T-helper 1 cell treated with Interleukin-12 subunit alpha and Interleukin-12 subunit beta and Interleukin-4 antibody, amounts not matched to agents 30 μg/mL and 1 μg/mL, for 36 hours (primary cell): ENCODE data around the gene MAPK8.

Experiments
- H3K27ac Mint-ChIP-seq: one replicate; pipeline ENCODE4 v1.8.0; 2021; ENCODE audit warnings: mild to moderate bottlenecking, mixed read lengths
- H3K27me3 Mint-ChIP-seq: one replicate; pipeline ENCODE4 v1.8.0; 2021; ENCODE audit warnings: low read depth, mixed read lengths
- H3K36me3 Mint-ChIP-seq: one replicate; pipeline ENCODE4 v1.8.0; 2021; ENCODE audit warnings: low read depth, mixed read lengths
- H3K4me1 Mint-ChIP-seq: one replicate; pipeline ENCODE4 v1.8.0; 2021; ENCODE audit warnings: low read depth, mixed read lengths
- H3K4me3 Mint-ChIP-seq: one replicate; pipeline ENCODE4 v1.8.0; 2021; ENCODE audit warnings: mild to moderate bottlenecking, moderate library complexity, mixed read lengths
- H3K9me3 Mint-ChIP-seq: one replicate; pipeline ENCODE4 v1.8.0; 2021; ENCODE audit warnings: mixed read lengths

Gene MAPK8

DNA sequence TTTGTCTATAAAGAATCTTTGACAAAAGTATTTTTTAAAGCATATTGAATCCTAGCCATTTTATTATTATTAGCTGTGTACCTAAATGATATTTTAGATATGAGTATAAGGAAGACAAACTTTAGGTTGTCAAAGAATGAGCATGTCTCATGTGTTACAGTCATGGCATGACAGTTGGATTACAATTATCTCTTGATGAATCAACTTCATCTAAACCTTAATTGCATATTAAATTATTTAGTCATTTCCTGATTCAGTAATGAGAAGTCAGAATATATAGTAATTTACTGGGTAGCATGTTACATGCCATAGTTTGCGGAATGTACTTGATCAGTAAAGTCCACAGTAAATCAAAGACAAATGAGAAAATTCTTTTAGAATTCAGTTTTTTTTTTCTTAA lies 59.2 kb downstream of the MAPK8 start:
- Mint-ChIP-seq H3K36me3 (no peaks in the 10 kb centered on the region), H3K4me3 (no peak overlapping the region), H3K9me3 (no peaks in the 10 kb centered on the region), H3K4me1 (peaks cover 1% of the 10 kb centered on the region), H3K27ac (no peak overlapping the region), H3K27me3 (no peaks in the 10 kb centered on the region)

DNA sequence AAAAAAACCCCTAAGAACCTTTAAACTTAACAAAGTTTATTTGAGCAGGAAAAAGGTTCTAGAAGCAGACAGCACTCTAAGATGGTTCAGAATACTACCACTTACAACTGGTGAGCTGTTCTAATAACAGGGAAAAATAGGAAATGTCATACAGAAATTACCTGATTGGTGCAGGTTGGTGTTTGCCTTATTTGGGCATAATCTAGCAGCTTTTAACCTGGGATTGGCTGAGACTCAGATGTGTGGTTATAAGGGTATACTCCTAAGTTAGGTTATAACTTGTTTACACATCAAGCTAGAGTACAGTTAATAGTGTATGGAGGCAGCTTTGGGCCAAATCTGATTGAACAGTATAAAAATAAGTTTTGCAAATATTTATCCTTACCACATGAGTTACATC lies 59.8 kb downstream of the MAPK8 start:
- Mint-ChIP-seq H3K4me1 (peaks cover 1% of the 10 kb centered on the region), H3K27ac (no peak overlapping the region), H3K9me3 (no peaks in the 10 kb centered on the region), H3K36me3 (no peaks in the 10 kb centered on the region), H3K27me3 (no peaks in the 10 kb centered on the region), H3K4me3 (no peak overlapping the region)

DNA sequence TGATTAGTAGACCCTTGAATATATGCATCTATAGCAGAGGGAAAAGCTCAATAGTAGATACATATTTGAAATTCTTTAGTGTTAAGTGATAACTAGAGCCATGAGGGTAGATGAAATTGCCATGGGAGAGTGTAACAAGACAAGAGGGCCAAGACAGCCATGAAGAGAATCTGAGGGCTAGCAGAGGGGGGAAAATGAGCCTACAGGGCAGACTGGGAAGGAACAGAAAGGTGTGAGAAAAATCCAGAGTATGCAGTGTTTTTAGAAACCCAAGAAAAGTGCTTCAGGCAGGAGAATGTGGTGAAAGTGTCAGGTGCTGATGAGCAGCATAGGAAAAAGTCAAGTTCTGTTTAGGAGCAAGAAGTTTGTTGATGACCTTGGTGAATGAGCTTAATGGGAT lies 63.0 kb downstream of the MAPK8 start:
- peaks cover 10% of the 10 kb centered on the region for H3K9me3 Mint-ChIP-seq

DNA sequence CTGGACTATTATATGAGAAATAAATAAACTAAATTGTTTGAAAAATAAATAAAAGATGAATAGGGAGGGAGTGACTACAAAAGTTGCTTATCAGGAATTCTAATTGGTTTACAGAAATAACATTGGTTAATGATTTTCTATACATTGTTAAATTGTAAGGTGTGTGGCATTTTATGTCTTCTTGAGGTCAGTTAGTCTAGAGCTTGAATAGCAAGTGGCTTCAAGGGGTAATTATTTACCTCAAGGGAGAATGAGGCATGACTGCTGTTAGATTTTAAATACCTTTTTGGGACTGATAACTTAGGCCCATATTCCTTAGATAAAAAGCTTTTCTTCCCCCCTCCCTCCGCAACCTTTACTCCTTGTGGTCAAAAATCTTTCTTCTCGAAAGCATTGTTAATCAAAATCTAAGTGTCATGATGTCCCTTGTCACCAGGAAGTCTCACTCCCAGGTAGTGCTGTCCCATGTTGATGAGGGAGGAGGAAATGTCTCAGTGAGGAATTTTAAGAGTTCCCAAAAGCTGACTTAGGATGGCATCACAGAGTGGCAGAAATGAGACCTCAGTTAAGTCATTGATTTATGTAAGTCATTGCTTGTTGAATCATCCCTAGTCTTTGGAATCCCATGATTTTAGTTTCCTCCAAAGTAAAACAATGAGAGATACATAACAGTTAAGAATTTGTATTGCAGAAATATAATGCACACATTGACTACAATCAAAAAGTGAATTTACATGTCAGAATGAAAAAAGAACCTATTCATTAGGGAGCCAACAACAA lies 71.5 kb downstream of the MAPK8 start:
- H3K27me3 Mint-ChIP-seq, result peaks cover 3% of the 10 kb centered on the region
- no peaks in the 10 kb centered on the region for H3K36me3 Mint-ChIP-seq

More for the DNA sequence above, 63.0 kb downstream of the MAPK8 start:
- no peaks in the 10 kb centered on the region for H3K4me1 Mint-ChIP-seq
- H3K27ac Mint-ChIP-seq, result no peak overlapping the region
- no peak overlapping the region for H3K4me3 Mint-ChIP-seq
- peaks cover 3% of the 10 kb centered on the region for H3K27me3 Mint-ChIP-seq
- H3K36me3 Mint-ChIP-seq, result no peaks in the 10 kb centered on the region

DNA sequence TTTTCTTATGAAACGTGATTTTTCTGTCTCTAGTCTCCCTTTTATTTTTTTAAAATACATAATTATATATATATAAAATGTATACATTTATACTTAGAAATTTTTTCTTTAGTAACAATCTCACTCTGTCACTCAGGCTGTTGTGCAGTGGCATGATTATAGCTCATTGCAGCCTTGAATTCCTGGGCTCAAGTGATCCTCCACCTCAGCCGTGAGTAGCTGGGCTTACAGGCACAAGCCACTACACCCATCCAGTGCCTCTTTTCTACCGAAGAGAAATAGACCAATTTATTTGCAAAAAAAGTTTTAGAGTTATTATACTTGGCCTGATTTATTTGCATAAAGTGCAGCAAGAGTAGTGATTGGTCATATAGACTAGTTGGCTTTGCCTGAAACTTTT lies 72.2 kb downstream of the MAPK8 start:
- Mint-ChIP-seq H3K27me3 (peaks cover 3% of the 10 kb centered on the region), H3K9me3 (peaks cover 19% of the 10 kb centered on the region), H3K4me3 (no peak overlapping the region), H3K4me1 (no peaks in the 10 kb centered on the region), H3K36me3 (no peaks in the 10 kb centered on the region), H3K27ac (no peak overlapping the region)

More for the DNA sequence above, 71.5 kb downstream of the MAPK8 start:
- H3K4me1 Mint-ChIP-seq, result no peaks in the 10 kb centered on the region
- no peak overlapping the region for H3K4me3 Mint-ChIP-seq
- no peak overlapping the region for H3K27ac Mint-ChIP-seq
- peaks cover 19% of the 10 kb centered on the region for H3K9me3 Mint-ChIP-seq

DNA sequence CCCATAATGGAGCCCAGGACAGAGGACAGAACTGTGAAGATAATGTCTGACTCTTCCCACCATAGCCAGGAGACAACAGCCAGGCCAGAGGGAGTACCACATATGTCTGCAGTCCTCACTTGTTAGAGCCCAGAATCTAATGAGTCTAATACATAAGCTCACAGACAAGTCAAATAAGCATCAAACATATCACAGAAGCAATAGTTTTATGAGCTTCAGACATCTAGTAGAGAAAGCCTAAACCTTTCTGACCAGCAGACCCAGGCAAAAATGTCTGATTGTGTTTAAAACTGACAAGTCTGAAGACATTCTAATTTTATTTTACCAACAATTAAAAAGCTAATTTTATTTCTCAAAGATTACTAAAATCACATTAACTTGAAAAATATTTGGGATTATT lies 75.5 kb downstream of the MAPK8 start:
- Mint-ChIP-seq H3K27me3 (no peaks in the 10 kb centered on the region), H3K9me3 (peaks cover 4% of the 10 kb centered on the region), H3K27ac (no peak overlapping the region), H3K4me3 (no peak overlapping the region), H3K4me1 (no peaks in the 10 kb centered on the region), H3K36me3 (no peaks in the 10 kb centered on the region)

DNA sequence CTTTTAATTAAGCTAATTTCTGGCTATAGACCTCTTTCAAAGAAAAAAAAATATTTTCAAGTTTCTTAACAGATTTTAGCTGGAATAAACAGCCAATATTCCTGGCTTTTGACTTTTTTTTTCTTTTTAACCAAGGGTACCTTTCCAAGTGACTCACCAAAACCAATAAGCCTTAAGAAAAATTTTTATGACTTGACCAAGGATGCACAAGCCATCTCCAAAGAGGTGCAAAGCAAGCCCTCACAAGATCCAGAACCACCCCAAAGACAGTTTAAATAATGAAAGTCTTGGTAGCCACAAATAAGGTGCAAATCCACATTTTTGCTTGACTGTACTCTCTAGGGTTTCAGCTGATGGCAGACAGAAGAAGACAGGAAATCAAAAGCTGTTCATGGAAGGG lies 76.5 kb downstream of the MAPK8 start:
- H3K4me3 Mint-ChIP-seq, result no peak overlapping the region
- H3K27ac Mint-ChIP-seq, result no peak overlapping the region
- H3K4me1 Mint-ChIP-seq, result no peaks in the 10 kb centered on the region
- H3K27me3 Mint-ChIP-seq, result no peaks in the 10 kb centered on the region
- H3K36me3 Mint-ChIP-seq, result no peaks in the 10 kb centered on the region
- H3K9me3 Mint-ChIP-seq, result peaks cover 4% of the 10 kb centered on the region

DNA sequence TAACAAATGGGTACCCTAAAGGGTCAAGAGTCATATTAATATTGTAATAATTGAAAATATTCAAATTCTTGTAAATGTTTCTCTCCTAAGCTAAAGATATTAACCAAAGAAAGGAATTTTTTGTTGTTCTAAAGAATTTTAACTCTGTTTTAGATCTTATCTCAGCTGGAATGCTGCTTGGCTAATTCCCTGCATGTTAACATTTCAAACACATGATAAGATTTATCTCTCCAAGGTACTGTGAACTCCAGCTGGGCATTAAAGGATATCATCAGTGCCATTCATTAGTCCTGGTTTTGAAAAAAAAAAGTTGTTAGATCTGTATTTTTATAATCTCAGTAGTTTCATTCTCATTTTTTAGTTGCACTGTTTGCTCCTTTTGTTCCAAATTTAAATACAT lies 76.9 kb downstream of the MAPK8 start:
- H3K27ac Mint-ChIP-seq, result no peak overlapping the region
- H3K9me3 Mint-ChIP-seq, result peaks cover 4% of the 10 kb centered on the region
- H3K4me1 Mint-ChIP-seq, result no peaks in the 10 kb centered on the region
- H3K27me3 Mint-ChIP-seq, result no peaks in the 10 kb centered on the region
- H3K36me3 Mint-ChIP-seq, result no peaks in the 10 kb centered on the region
- H3K4me3 Mint-ChIP-seq, result no peak overlapping the region

DNA sequence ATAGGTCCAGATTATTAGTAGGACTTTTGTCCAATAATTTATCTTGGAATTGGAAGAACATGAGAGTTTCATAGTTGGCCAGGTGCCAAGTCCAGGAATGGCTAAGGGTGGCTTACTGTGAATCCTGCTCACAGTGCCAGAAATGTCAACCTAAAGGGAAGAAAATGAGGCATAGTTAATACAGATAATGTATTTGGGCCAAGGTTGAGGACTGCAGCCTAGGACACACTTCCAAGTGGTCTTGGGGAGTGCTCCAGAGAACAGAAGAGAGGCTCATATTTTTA lies 78.2 kb downstream of the MAPK8 start:
- Mint-ChIP-seq H3K27ac (no peak overlapping the region), H3K27me3 (no peaks in the 10 kb centered on the region), H3K36me3 (no peaks in the 10 kb centered on the region)

DNA sequence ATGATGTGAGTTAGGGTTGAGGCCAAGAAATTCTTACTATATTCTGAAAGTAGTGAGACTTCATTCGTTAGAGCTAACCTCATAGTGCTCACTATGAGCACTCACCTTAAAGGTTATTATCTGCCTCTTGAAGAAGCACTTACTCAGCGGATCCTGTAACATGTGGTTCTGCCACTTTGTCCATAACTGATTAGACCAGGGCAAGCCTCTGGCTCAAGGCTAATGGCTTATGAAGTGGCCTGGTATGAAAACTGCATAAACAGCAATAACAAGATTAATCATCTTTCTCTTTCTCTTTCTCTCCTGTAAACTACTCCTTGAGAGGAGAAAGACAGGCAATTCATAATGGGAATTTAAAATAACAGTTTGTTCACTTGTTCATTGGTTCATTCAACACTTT lies 82.8 kb downstream of the MAPK8 start:
- peaks cover 12% of the 10 kb centered on the region for H3K27me3 Mint-ChIP-seq

More for the DNA sequence above, 78.2 kb downstream of the MAPK8 start:
- Mint-ChIP-seq H3K4me1 (peaks cover 3% of the 10 kb centered on the region), H3K9me3 (peaks cover 4% of the 10 kb centered on the region), H3K4me3 (no peak overlapping the region)

DNA sequence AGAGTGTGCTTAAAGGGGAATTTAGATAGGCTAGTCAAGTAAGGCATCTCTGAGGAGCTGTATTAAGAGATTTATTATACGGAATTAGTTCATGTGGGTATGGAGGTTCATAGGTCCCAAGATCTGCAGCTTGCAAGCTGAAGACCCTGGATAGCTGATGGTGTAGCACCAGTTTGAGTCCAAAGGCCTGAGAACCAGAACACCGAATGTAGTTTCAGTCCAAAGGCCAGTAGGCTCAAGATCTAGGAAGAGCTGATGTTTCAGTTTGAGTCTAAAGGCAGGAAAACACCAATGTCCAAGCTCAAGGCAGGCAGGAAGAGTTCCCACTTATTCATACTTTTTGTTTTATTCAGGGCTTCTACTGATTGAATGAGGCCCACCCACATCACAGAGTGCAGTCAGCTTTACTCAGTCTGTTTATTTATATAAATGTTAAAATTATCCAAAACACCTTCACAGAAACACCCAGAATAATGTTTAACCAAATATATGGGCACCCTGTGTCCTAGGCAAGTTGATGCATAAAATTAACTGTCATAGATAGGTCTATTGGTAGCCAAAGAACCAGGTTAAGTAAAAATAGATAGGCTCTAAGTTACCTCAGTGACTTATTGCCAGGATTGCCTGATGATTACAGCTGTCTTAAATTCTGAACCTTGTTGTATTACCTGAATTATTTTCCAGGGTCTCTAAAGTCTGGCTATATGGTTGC lies 83.5 kb downstream of the MAPK8 start:
- no peak overlapping the region for H3K27ac Mint-ChIP-seq
- H3K4me3 Mint-ChIP-seq, result no peak overlapping the region
- peaks cover 27% of the 10 kb centered on the region for H3K4me1 Mint-ChIP-seq
- H3K27me3 Mint-ChIP-seq, result peaks cover 12% of the 10 kb centered on the region
- no peaks in the 10 kb centered on the region for H3K36me3 Mint-ChIP-seq
- no peaks in the 10 kb centered on the region for H3K9me3 Mint-ChIP-seq

More for the DNA sequence above, 82.8 kb downstream of the MAPK8 start:
- Mint-ChIP-seq H3K9me3 (no peaks in the 10 kb centered on the region), H3K27ac (no peak overlapping the region), H3K36me3 (no peaks in the 10 kb centered on the region), H3K4me3 (no peak overlapping the region), H3K4me1 (peaks cover 27% of the 10 kb centered on the region)

DNA sequence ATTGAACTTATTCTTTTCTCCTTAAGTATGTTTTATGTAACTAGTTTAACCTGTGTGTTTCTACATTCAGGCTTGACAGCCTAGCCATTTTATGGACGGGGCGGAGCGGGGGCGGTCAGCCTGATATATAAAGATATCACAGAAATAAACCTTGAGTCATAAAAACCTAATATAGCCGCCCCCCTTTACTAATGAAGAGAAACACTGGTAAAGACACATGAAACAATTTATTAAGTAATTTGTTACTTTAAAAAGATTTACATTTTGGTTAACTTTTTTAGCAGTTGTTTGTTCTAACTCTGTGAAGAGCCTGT lies 84.0 kb downstream of the MAPK8 start:
- H3K27ac Mint-ChIP-seq, result no peak overlapping the region
- H3K36me3 Mint-ChIP-seq, result no peaks in the 10 kb centered on the region
- H3K4me1 Mint-ChIP-seq, result peaks cover 27% of the 10 kb centered on the region
- no peak overlapping the region for H3K4me3 Mint-ChIP-seq
- no peaks in the 10 kb centered on the region for H3K9me3 Mint-ChIP-seq
- H3K27me3 Mint-ChIP-seq, result peaks cover 12% of the 10 kb centered on the region

DNA sequence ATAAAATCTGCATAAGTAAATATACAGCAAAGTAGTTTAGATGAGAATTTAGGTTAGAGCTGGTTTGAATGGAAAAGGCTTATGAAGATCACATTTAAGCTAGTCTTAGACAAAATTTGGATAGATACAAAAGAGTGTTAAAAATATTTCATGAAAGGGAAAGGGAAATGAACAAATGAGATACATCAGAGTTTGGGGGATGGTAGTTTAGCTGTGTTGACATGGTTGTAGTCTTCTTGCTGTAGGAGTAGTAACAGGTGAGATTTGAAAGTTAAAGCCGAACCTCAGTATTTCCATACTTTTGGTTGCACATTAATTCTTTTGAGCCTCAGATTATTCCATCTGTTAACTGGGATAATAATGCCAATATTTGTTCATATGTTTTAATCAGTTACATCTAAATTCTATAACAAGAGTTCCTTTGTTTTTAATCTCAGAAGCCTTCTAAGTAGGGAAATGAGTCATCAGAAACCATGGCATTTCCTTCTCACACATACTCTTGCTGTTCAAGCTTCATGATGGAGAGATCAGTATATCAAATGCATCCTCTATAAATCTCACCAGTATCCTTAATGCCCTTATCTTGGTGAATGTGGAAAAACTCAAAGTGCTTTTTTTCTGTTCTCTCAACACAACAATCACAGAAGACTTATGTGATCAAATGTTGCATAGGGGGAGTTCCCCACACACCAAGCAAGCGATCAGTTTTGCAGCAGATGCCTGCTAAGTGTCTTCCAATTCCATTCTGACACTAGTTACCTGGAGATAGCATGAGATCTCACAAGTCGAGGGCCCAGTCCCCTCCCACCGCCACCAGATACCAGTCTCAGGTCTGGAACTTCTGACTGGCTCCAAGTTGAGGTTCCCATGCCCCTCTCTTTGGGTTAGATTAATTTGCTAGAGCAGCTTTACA lies 84.7 kb downstream of the MAPK8 start:
- Mint-ChIP-seq H3K4me1 (peaks cover 27% of the 10 kb centered on the region), H3K27me3 (peaks cover 15% of the 10 kb centered on the region), H3K9me3 (no peaks in the 10 kb centered on the region), H3K27ac (no peak overlapping the region), H3K36me3 (no peaks in the 10 kb centered on the region), H3K4me3 (no peak overlapping the region)

DNA sequence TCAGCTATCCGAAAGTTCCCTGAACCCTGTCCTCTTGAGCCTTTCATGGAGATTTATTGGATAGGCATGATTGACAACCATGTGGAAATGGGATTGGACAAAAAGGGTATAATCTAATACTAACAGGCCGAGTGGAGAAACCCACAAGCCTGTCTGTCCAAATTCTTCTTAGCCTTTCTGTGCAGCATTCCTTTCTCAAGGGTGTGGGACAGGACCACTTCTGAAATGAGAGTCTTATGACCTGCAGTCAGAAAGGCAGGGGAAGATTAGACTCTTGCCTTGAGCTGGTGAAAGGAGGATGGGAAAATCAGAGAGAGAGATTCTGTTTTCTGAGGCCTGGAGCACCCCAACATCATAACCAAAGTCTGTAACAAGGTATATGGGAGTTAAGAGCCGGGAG lies 85.5 kb downstream of the MAPK8 start:
- Mint-ChIP-seq H3K27ac (no peak overlapping the region), H3K36me3 (no peaks in the 10 kb centered on the region), H3K27me3 (peaks cover 15% of the 10 kb centered on the region), H3K4me1 (peaks cover 27% of the 10 kb centered on the region), H3K4me3 (no peak overlapping the region), H3K9me3 (no peaks in the 10 kb centered on the region)

DNA sequence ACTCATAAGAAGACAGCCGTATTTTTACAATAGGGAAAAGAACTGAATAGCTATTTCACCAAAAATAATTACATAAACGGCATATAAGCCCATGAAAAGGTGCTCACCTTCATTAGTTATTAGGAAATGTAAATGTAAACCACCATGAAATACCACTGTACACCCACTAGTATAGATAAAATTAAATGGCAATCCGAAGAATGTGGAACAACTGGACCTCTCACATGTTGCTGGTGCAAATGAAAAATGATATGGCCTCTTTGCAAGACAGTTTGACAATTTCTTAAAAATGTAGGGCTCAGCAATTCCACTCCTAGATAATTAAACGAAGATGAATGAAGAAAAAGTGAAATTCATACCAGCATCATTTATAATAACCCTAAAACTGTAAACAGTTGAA lies 91.8 kb downstream of the MAPK8 start:
- Mint-ChIP-seq H3K36me3 (no peaks in the 10 kb centered on the region), H3K27me3 (peaks cover 7% of the 10 kb centered on the region), H3K4me1 (peaks cover 4% of the 10 kb centered on the region), H3K27ac (no peak overlapping the region), H3K9me3 (no peaks in the 10 kb centered on the region), H3K4me3 (no peak overlapping the region)
